HTR-8/SVneo (cell line): ENCODE data around the gene TMEM50B.
"Not testable (repeated sequence)": the region's sequence is repeated elsewhere in the genome, so short reads cannot be mapped to it uniquely, and the experiment has no call there.

Experiments
- DNase-seq: peaks from one replicate; pipeline ENCODE4 v3.0.0; 2011; ENCODE audit warnings: low spot score, mixed read lengths; ENCODE audit not compliant: insufficient read length
- FAIRE-seq: peaks from 2 replicates; lab custom pipeline; 2011; peaks lifted over from hg19 to GRCh38; lab: Jason Lieb, UNC

Gene TMEM50B

GRCh38 chr21:33478935-33479678, 667 bp downstream of the TMEM50B start:
- DNase-seq (peak; percentile 12), FAIRE-seq (no peak)

GRCh38 chr21:33478182-33478581, 1.6 kb downstream of the TMEM50B start:
- DNase-seq (no peak), FAIRE-seq (no peak)

- DNase-seq (no peak), FAIRE-seq (no peak)
These were observed 2.7 kb downstream of the TMEM50B start for GRCh38 chr21:33477066-33477465.

- FAIRE-seq (no peak), DNase-seq (no peak)
These were observed 6.4 kb downstream of the TMEM50B start for GRCh38 chr21:33473344-33473743.

DNA sequence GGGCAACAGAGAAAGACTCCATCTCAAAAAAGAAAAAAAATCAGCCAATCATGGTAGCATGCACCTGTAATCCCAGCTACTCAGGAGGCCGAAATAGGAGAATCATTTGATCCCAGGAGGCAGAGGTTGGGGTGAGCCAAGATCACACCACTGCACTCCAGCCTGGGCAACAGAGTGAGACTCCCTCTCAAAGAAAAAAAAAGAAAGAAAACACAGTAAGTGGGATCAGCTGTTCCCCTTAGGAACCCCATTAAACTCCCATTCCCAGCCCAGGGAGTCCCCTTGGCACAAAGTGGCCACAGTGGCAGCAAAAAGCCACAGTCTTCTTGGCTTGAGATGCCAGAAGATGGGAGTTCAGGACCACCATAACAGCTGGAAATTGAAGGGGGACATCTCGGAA, 9.1 kb downstream of the TMEM50B start:
- DNase-seq = no peak
- no peak for FAIRE-seq

GRCh38 chr21:33469183-33469582, 10.6 kb downstream of the TMEM50B start:
- FAIRE-seq, DNase-seq: not testable (repeated sequence)

DNA sequence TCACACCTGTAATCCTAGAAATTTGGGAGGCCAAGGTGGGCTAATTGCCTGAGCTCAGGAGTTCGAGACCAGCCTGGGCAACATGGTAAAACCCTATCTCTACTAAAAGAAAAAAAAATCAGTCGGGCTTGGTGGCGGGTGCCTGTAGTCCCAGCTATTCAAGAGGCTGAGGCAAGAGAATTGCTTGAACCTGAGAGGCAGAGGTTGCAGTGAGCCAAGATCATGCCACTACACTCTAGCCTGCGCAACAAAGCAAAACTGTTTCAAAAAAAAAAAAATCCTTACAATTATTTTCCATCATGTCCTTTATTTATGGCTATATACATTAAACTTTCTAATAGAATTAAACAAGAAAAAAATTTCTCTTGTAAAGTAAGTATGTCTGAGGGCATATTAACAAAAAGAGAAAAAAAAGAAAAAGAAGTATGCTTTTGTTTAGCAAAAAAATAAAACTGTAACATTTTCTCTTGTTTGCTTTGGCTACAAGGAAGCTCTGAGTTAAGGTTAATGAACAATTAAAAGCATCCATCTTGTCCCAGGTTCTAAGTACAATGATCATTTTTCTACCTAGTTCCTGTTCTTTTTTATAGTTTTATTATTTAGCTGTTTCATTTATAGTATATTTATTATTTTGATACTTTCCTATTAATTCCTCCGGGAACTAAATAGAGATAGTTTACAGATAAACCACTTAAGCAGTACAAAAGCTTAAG, 18.1 kb downstream of the TMEM50B start:
- FAIRE-seq = no peak
- DNase-seq = no peak

- FAIRE-seq (no peak), DNase-seq (no peak)
These were observed 20.9 kb downstream of the TMEM50B start for GRCh38 chr21:33458861-33459260.

DNA sequence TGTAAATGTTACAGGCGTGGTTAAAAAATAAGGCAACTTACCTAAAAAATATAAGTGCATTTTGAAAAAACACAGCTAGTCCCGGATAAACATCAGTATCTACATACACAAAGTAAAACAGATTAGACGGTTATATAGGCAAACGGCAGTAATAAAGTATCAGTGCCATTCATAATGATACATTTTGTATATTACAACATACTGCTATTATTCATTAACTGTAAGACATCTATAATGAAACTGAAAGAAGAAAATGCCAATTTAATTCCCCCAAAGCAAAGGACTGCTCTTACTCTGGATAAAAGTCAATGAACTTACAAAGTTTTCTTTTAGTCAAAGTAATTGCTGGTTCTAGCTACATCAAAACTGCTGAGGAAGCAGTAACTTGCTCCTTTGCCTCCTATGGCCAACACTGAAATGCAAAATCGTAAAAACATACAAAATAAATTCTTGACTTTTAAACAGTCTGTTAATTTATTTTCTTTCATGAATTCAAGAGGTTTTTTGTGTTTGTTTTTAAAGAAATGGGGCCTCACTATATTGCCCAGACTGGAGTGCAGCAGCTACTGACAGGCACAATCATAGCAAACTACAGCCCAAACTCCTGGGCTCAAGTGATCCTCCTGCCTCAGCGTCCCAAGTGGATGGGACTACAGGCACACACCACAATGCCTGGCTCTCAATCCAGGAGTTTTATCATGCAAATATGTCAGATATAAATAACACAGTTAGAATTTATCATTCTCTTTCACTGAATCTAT, 23.9 kb downstream of the TMEM50B start:
- FAIRE-seq (no peak), DNase-seq (no peak)

DNA sequence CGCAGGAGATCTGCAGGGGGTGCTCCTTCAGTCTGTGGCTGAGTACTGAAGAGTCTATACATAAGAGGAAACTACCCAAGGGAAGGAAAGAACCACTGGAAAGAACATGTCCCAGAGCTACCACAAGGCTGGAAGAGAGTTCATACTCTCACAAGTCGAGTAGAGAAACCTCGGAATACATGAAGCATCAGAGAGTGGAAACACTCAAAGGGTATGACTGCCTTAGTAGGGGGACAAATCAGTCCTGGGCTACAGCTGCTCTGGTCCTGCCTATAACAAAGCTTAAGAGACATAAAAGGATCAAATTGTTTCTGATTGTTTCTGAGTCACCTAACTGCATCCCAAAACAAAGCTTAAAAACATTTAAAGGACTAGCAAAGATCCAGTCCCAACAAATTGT, 27.4 kb downstream of the TMEM50B start:
- FAIRE-seq (no peak), DNase-seq (no peak)

- DNase-seq (no peak), FAIRE-seq (no peak)
These were observed 28.1 kb downstream of the TMEM50B start for GRCh38 chr21:33451634-33452071.

GRCh38 chr21:33449616-33450015, 30.2 kb downstream of the TMEM50B start:
- DNase-seq (no peak), FAIRE-seq (no peak)

DNA sequence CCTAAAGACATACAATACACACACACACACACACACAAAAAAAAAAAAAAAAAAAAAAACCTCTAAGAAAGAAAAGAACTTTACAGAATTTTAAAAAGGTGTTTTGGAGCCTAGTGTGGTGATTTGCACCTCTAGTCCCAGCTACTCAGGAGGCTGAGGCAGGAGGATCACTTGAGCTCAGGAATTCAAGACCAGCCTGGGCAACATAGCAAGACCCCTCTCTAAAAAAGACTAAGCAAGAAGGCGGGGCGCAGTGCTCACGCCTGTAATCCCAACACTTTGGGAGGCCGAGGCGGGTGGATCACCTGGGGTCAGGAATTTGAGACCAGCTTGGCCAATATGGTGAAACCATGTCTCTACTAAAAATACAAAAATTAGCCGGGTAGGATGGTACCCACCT, 33.2 kb downstream of the TMEM50B start:
- FAIRE-seq, DNase-seq: not testable (repeated sequence)

DNA sequence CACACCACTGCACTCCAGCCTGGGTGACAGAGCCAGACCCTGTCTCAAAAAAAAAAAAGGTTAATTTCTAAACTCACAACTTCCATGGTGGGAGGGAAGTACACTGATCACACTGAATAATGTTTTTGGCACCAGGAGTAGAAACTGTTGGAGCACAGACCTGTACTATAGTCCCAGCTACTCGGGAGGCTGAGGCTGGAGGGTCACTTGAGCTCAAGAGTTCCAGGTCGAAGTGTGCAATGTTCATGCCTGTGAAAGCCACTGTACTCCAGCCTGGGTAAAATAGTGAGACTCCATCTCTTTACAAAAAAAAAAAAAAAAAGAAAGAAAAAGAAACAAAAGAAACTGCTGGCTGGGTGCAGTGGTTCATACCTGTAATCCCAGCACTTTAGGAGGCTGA, 35.3 kb downstream of the TMEM50B start:
- DNase-seq (no peak), FAIRE-seq (no peak)

DNA sequence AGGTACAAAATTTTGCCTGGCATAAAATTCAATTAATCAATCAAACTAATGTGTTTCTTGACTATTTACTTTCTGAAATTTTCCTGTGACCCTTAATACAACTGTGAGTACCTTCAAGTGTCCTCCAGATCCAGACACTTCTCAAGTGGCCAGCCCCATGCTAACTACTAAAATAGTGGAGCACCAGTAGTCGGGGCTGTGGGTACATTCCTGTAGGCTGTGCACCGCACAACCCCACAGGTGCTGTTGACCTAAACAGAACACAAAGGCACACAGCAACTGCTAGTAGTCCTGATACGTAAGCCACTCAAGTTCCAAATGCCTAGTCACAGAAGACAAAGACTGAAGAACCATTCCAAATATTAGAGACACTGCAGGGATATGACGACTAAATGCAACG, 36.6 kb downstream of the TMEM50B start:
- no peak for FAIRE-seq

DNA sequence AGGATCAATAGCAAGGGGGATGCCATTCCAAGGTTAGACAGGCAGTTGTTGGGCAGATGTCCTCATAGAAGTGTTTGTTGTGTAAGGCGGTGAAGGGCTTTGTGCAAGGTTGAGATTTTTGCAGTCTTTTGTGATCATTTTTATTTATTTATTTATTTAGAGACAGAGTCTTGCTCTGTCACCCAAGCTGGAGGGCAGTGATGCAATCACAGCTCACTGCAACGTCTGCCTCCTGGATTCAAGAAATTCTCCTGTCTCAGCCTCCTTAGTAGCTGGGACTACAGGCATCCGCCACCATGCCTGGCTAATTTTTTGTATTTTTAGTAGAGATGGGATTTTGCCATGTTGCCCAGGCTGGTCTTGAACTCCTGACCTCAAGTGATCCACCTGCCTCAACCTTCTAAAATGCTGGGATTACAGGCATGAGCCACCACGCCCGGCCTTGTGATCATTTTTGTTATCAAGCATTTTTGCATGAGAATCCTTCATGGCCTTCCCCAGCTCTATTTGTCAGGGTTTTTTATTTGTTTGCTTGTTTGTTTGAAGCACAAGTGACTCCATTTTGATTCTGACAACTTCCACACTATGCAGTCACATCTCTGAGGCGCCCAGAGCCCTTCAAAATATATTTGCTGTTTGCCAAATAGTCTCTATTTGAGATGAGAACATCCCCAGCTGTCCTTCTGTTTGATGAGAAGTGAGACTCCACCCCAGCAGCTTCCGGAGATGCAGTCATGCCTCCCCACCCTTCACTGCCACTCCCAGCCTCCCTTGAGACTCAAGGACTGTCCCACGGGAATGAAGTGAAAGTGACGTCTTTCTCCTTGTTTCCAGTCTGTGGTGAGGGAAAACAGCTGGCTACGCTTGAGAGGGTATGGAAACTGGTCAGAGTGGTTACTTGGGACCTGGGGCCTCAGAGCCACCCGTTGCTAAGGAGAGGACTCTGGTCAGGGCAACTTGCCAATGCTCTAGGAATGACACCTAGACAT, 38.0 kb downstream of the TMEM50B start:
- FAIRE-seq (no peak), DNase-seq (no peak)

More for the DNA sequence above, 36.6 kb downstream of the TMEM50B start:
- no peak for DNase-seq

DNA sequence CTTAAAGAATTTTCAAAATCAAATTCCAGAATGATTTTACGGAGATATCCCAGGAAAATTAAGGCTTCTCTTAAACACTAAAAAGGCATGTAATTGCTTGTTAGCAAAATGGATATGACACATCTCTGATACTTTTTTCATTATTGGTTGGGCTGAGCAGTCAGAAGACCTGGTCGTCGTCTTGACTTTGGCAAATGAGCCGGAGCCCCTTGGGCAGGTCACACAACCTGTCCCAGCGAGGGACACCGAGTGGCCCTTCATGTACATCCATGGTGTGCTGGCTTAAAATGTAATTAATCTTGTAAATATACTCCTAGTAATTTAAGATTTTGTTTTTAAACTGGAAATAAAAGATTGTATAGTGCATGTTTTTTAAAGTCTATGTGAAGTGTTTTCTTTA, 42.6 kb downstream of the TMEM50B start:
- DNase-seq (no peak), FAIRE-seq (no peak)

GRCh38 chr21:33434770-33435360, 44.9 kb downstream of the TMEM50B start:
- no peak for FAIRE-seq
- peak; percentile 72 for DNase-seq

DNA sequence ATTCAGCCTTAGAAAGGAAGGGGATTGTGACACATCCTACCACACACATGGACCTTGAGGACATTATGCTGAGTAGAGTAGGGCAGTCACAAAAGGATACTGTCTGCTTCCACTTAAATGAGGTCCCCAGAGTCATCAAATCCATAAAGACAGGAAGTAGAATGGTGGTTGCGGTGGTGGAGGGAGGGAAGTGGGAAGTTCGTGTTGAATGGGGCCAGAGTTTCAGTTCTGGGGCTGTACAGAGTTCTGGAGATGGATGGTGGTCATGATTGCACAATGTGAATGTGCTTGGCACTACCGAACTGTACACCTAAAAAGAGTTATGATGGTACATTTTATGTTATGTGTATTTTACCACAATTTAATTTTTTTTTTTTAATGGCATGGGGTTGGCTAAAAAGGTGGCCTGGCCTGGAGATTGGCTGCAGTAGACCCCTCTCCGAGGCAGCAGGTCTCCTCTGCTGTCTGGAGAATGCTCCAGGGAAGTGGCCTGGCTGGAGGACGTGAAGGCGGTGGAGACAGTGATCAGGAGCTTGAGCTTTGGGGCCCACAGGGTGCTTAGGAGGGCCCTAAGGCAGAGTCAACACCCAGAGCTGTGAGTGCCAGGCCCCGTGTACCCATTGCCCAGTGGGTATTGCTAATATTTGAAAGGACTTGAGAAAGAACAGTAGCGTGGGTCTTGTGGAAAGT, 46.2 kb downstream of the TMEM50B start:
- FAIRE-seq = no peak
- no peak for DNase-seq
